Progenitor cell of endocrine pancreas (in vitro differentiated cells): ENCODE measurements around the gene YBX3. TPM values are rescaled to one million over a fixed set of nuclear protein-coding genes. Genes with fewer than 3 reads are reported as not detected.

ENCODE experiments used
- DNase-seq: peaks from one replicate; pipeline ENCODE4 v3.0.0; 2021; ENCODE audit warnings: low spot score; ENCODE audit not compliant: unreplicated experiment
- H3K27ac Mint-ChIP-seq: 2 replicates; pipeline ENCODE4 v1.8.0; 2021; ENCODE audit warnings: mild to moderate bottlenecking, moderate library complexity, mixed read lengths
- H3K27me3 Mint-ChIP-seq: 2 replicates; pipeline ENCODE4 v1.8.0; 2021; ENCODE audit warnings: mixed read lengths
- H3K36me3 Mint-ChIP-seq: 2 replicates; pipeline ENCODE4 v1.8.0; 2022; ENCODE audit warnings: mixed read lengths; ENCODE audit not compliant: insufficient read depth
- H3K4me1 Mint-ChIP-seq: 2 replicates; pipeline ENCODE4 v1.8.0; 2021; ENCODE audit warnings: low read depth, mixed read lengths
- H3K4me3 Mint-ChIP-seq: 2 replicates; pipeline ENCODE4 v1.8.0; 2021; ENCODE audit warnings: low read depth, mild to moderate bottlenecking, moderate library complexity, mixed read lengths
- H3K9me3 Mint-ChIP-seq: 2 replicates; pipeline ENCODE4 v1.8.0; 2021; ENCODE audit warnings: low read depth, mixed read lengths
- CTCF ChIP-seq: fragments of 200-600 bp; sonication (generic); IDR thresholded peaks from one replicate; pipeline ENCODE4 v1.5.0; 2021; ENCODE audit warnings: antibody characterized with exemption, mild to moderate bottlenecking; ENCODE audit not compliant: unreplicated experiment
- total RNA-seq: library from RNA; stranded (reverse); gene quantifications from 2 replicates; pipeline ENCODE4 v1.2.1, GENCODE V29; 2021

The YBX3 gene
- total RNA-seq, 1 donor from 2014 or later, result 200 TPM

DNA sequence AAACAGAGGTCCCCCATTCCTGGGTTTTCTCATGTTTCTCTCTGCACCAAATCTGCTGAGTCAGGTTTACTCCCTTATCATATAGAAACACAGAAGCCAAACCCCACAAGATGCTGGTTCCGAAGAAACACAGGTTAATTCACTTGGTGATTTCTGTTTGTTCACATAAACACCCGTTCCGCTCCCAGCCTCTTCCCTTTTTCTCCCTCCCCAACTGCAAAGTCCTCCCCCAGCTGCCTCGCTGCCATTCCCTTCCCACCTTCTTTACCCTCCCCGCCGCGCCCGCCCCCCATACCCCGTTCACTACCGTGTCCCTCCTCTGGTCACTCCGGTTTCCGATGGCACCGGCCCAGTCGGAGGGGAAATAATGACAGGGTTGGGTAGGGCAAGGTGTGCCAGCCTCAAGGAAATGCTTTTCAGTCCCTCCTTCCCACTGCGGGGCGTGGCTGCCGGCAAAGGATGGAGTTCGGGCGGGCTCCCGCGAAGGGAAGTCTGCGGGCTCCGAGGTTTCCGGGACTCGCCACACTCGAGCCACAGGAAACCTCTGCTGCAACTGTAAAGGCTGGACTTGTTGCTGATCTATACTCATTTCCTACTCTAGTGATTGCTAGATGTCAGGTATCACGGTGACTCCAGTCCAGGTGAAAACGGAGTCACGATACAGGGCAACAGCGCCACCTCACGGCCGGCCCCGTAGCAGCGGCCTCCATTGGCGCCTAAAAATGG lies 49.3 kb downstream of the YBX3 start, which contains the start of gene STYK1:
Gene STYK1, minus strand, starts transcription at position 394 of the 726 bp plus-strand sequence. CDS start 39,434 bp downstream, outside the sequence.
- Mint-ChIP-seq H3K36me3 (no peaks in the 10 kb centered on the region), H3K27ac (peak within 1 kb of the TSS; percentile 70), H3K4me3 (peak within 1 kb of the TSS; percentile 75), H3K27me3 (peaks cover 22% of the 10 kb centered on the region), H3K4me1 (peaks cover 3% of the 10 kb centered on the region), H3K9me3 (no peaks in the 10 kb centered on the region)
- peak; percentile 100 for TF ChIP-seq CTCF
- DNase-seq, result peak; percentile 86

DNA sequence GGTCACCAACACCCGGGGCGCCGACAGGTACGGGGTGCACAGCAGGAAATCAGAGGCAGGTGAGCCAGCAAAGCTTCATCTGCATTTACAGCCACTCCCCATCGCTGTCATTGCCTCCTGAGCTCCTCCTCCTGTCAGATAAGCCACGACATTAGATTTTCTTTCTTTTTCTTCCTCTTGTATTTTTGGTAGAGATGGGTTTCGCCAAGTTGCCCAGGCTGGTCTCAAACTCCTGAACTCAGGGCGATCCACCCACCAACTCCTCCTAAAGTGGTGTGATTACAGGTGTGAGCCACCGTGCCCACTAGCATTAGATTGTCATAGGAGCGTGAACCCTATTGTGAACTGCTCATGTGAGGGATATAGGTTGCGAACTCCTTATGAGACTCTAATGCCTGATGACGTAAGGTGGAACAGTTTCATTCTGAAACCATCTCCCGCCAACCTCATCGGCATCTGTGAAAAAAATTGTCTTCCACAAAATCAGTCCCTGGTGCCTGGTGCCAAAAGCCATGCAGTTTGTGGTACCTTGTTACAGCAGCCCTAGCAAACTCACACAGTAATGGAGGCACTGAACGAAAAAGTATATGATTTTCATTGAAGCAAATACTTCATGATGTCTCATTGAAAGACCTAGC lies 50.8 kb downstream of the YBX3 start:
- Mint-ChIP-seq H3K4me1 (peaks cover 3% of the 10 kb centered on the region), H3K9me3 (no peaks in the 10 kb centered on the region), H3K27me3 (peaks cover 28% of the 10 kb centered on the region), H3K36me3 (no peaks in the 10 kb centered on the region), H3K27ac (no peak overlapping the region), H3K4me3 (peak overlapping the region; percentile 60)
- DNase-seq, result no peak
- no peak for TF ChIP-seq CTCF

GRCh38 chr12:10669533-10669932 lies 53.6 kb downstream of the YBX3 start:
- DNase-seq, result no peak
- Mint-ChIP-seq H3K9me3 (no peaks in the 10 kb centered on the region), H3K27me3 (peaks cover 22% of the 10 kb centered on the region), H3K4me3 (no peak overlapping the region), H3K36me3 (no peaks in the 10 kb centered on the region), H3K4me1 (peaks cover 3% of the 10 kb centered on the region), H3K27ac (no peak overlapping the region)
- TF ChIP-seq CTCF, result no peak

GRCh38 chr12:10668526-10668925 lies 54.6 kb downstream of the YBX3 start:
- Mint-ChIP-seq H3K4me1 (peaks cover 2% of the 10 kb centered on the region), H3K27me3 (peaks cover 20% of the 10 kb centered on the region), H3K9me3 (no peaks in the 10 kb centered on the region), H3K27ac (no peak overlapping the region), H3K4me3 (no peak overlapping the region), H3K36me3 (no peaks in the 10 kb centered on the region)
- no peak for TF ChIP-seq CTCF
- DNase-seq, result no peak

DNA sequence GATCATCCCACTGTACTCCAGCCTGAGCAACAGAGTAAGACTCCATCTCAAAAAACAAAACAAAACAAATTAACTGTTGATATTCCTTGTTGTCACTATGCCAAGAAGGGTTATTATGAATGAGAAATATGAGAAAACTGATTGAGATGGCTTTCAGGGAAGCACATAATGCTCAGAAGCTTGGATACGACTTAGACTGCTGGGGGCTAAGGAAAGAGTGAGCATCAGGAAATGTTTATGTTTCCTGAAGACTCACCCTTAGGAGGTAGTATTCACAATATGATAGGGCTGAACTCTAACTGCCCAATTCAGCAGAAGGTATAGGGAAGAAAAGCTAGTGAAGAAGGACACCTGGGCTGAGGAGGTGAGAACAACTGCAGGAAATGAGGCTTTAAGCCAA lies 55.5 kb downstream of the YBX3 start:
- no peaks in the 10 kb centered on the region for H3K4me1 Mint-ChIP-seq

More for the DNA sequence above, 55.5 kb downstream of the YBX3 start:
- no peaks in the 10 kb centered on the region for H3K36me3 Mint-ChIP-seq
- H3K27me3 Mint-ChIP-seq, result peaks cover 15% of the 10 kb centered on the region
- no peak for TF ChIP-seq CTCF
- DNase-seq, result no peak
- no peak overlapping the region for H3K27ac Mint-ChIP-seq
- H3K9me3 Mint-ChIP-seq, result no peaks in the 10 kb centered on the region
- no peak overlapping the region for H3K4me3 Mint-ChIP-seq
